GM21786 (cell line): Measurements from ENCODE around the gene NLGN1.

ENCODE experiments used
- ATAC-seq: cut with Tn5 transposase; IDR thresholded peaks from one replicate; pipeline ENCODE4 v1.9.1; 2021; ENCODE audit not compliant: unreplicated experiment

NLGN1 gene

DNA sequence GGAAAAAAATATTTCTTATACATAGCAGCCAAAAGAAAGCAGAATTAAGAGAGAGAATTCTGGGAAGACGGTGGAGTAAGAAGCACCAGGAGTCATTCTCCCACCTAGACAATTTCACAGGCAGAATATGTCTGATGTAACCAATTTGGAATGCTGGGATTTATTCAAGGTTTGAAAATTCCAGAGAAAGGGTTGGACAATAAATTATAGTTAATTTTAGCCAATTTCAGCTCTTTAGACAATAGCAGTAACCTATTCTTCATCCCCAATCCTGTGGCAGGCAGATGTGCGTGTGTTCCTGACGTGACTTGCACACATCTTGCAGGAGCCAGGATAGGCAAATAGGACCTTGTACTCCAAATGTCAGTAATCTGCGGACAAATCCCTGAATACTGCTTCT, 920.6 kb downstream of the NLGN1 start:
- no peak for ATAC-seq

DNA sequence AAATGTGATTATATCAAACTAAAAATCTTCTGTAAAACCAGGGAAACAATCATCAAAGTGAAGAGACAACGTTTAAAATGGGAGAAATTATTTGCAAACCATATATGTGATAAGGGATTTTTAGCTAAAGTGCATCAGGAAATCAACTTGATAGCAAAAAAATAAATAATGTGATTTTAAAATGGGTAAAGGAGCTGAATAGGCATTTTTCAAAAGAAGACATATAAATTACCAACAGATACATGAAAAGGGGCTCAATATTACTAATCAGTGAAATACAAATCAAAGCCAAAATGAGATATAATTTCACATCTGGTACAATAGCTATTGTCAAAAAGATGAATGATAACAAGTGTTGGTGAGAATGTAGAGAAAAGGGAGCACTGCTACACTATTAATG, 924.0 kb downstream of the NLGN1 start:
- no peak for ATAC-seq

DNA sequence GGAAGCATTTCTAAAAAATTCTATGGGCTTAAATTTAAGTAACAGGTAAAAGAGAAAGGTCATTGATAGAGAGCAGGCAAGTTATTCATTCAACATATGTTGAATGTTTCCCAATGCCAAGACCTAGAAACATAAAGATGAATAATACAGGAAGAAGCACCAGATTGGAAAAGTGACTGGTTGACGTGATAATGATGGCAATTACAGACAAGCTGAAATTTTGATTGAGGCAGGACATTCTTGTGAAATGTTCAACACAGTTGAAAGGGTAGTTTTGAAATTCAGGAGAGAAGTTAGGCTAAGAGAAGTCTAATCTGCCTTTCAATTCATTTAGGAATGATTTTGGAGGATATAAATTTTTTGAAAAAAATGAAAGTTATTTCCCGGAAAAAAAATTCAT, 925.2 kb downstream of the NLGN1 start:
- ATAC-seq: no peak

- no peak for ATAC-seq
Observed at GRCh38 chr3:174325171-174325570, 927.6 kb downstream of the NLGN1 start.

DNA sequence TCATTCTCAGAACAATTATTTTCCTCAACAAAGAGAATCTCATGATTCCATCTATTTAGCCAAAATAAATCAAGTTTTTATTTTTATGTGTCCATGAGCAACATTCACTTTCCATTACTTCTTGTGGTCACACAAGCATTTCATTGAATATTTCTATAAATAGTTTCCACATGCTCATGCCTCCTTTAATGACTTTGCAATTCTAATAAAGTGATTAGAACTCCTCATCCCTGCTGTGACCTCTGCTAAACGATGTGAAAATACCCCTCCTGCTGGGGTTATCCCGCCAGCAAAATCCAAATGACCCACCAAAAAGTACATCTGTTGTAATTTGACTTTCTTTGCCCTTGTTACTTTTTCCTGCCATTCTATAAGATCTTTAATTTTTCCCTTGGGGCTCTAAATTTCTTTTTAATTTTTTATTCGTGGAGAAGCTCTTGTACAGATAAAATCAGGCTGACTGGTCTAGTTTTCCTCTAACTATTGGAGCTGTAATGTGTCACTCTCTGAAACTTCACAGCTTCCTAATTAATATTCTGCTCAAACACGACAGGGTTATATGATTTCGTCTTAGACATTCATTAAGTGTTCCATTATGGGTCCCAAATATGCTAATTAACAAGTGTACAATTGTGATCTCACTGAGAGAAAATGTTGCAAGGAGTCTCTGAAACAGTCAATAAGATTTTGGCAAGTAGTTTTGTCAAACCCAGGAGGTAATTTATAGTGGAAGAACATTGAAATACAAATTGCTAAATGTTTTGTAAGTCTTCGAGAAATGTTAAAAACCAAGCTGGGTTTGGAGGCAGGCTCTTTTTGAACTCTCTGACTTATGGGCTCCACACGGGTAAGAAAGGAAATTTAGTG, 928.5 kb downstream of the NLGN1 start:
- ATAC-seq: no peak

DNA sequence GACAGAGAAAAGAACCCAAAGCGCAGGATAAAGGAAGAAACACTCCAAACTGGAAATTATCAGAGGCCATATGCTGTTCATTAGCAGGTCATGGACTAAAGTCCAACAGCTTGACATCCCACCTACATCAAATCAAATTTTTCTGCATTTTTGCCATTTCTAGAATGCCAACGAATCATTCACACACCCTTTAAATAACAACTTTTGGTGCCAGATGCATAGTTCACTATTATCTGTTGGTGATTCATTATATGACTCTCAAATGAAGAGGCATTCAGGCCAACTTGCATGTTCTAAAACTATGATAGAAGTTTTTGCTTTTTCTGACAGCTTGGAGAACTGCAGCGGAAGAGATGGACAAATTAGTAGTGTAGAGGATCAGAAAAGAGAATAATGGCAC, 931.8 kb downstream of the NLGN1 start:
- no peak for ATAC-seq

DNA sequence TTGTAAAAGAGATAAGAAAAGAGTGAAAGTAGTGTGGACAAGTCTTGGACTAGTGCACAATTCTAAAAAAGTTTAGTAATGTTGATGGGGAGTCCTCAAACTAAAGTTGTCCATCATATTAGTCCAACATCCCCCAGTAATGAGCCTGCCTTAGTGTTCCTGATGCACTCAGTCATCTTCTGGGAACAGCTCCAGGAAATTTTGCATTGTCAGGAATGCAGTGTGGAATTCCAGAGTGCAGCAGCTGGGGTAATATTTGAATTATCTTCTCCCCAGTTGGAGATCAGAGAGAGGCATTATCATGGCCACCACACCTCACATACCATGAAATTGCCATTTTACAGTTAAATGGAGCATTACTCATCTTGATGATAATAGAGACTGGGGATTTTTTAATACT, 932.8 kb downstream of the NLGN1 start:
- ATAC-seq: no peak

DNA sequence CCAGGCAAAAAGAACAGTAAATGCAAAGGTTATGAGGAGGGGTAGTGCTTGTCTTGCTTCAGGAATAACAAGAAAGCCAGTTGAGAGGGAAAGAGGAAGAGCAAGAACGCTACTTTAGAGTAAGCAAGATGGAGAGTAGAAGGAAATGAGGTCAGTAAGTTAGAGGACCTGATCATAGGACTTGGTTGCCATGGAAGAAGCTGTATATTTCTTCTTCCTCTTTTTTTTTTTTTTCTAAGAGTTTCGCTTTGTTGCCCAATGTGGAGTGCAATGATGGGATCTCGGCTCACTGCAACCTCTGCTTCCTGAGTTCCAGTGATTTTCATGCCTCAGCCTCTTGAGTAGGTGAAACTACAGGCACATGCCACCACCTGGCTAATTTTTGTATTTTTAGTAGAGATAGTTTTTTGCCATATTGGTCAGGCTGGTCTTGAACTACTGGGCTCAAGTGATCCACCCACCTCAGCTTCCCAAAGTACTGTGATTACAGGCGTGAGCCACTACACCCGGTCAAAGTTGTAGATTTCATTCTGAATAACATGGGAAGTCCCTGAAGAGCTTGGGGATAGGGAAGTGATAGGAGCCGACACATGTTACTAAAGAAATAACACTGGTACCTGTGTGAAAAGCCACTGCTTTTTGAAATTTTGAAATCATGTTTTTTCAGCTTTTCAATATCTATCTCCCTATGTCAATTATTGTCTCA, 933.7 kb downstream of the NLGN1 start:
- no peak for ATAC-seq

- ATAC-seq: no peak
Observed at GRCh38 chr3:174332391-174332790, 934.8 kb downstream of the NLGN1 start.

GRCh38 chr3:174333640-174334039, 936.1 kb downstream of the NLGN1 start:
- no peak for ATAC-seq

DNA sequence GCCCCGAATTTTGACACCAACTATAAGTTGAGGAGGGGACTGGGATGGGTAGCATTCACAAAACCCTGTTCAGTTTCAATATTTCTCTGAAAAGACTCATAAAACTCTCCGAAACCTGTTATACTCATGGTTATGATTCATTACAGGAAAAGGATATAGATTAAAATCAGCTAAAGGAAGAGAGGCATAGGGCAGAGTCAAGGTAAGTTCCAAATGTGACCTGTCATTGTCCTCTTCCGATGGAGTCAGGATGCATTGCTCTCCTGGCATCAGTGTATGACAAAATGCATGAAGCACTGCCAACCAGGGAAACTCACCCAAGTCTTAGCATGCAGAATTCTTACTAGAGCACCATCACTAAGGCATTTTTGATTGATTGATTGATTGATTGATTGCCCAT, 936.6 kb downstream of the NLGN1 start:
- no peak for ATAC-seq

- ATAC-seq: no peak
Observed at GRCh38 chr3:174335324-174335723, 937.8 kb downstream of the NLGN1 start.

GRCh38 chr3:174335910-174336309, 938.4 kb downstream of the NLGN1 start:
- no peak for ATAC-seq
